NCI-H2196 treated with DMSO at 0.1 percent for 48 hours (cell line): ENCODE data around the gene RGS17.
"Not testable (repeated sequence)": the region's sequence is repeated elsewhere in the genome, so short reads cannot be mapped to it uniquely, and the experiment has no call there.

Experiments
- DNase-seq: peaks from one replicate; lab custom pipeline; 2025; ENCODE audit not compliant: unreplicated experiment; lab: John Stamatoyannopoulos, UW

RGS17 gene

GRCh38 chr6:152999538-152999937 lies 131.5 kb downstream of the RGS17 start:
- DNase-seq, result not testable (repeated sequence)

GRCh38 chr6:152993847-152994246 lies 137.2 kb downstream of the RGS17 start:
- DNase-seq, result no peak

- no peak for DNase-seq
Observed at GRCh38 chr6:152993431-152993830, 137.7 kb downstream of the RGS17 start.

- DNase-seq, result no peak
Observed at GRCh38 chr6:152986978-152987377, 144.1 kb downstream of the RGS17 start.

GRCh38 chr6:152985300-152985699 lies 145.8 kb downstream of the RGS17 start:
- DNase-seq, result not testable (repeated sequence)

- no peak for DNase-seq
Observed at GRCh38 chr6:152984513-152984872, 146.6 kb downstream of the RGS17 start.

- no peak for DNase-seq
Observed at GRCh38 chr6:152983637-152984512, 147.2 kb downstream of the RGS17 start.

- peak; percentile 96 for DNase-seq
Observed at GRCh38 chr6:152982904-152983636, 148.0 kb downstream of the RGS17 start, which contains the start of gene FBXO5. Gene FBXO5, minus strand, starts transcription at chr6:152983041. Its CDS starts 82 bp downstream, at chr6:152982959.

GRCh38 chr6:152981989-152982903 lies 148.8 kb downstream of the RGS17 start:
- no peak for DNase-seq

GRCh38 chr6:152981219-152981618 lies 149.9 kb downstream of the RGS17 start:
- no peak for DNase-seq

- DNase-seq, result no peak
Observed at GRCh38 chr6:152980656-152981055, 150.4 kb downstream of the RGS17 start.

- no peak for DNase-seq
Observed at GRCh38 chr6:152979116-152979515, 152.0 kb downstream of the RGS17 start.

GRCh38 chr6:152978058-152978457 lies 153.0 kb downstream of the RGS17 start:
- DNase-seq, result no peak

GRCh38 chr6:152977556-152977955 lies 153.5 kb downstream of the RGS17 start:
- no peak for DNase-seq

- DNase-seq, result no peak
Observed at GRCh38 chr6:152976749-152977148, 154.3 kb downstream of the RGS17 start.

GRCh38 chr6:152975204-152975915 lies 155.7 kb downstream of the RGS17 start:
- DNase-seq, result no peak

- DNase-seq, result no peak
Observed at GRCh38 chr6:152973916-152974315, 157.2 kb downstream of the RGS17 start.

GRCh38 chr6:152969688-152970418 lies 161.2 kb downstream of the RGS17 start:
- DNase-seq, result no peak

GRCh38 chr6:152966168-152966894 lies 164.8 kb downstream of the RGS17 start:
- not testable (repeated sequence) for DNase-seq
